GM12892 (cell line): Measurements from ENCODE around the gene PLRG1.

Source experiments
- POLR2A ChIP-seq: IDR thresholded peaks from 2 replicates; pipeline ENCODE4 v1.6.1; 2011; ENCODE audit warnings: low read depth, low read length, control low read depth
- POLR2AphosphoS5 ChIP-seq: IDR thresholded peaks from 2 replicates; pipeline ENCODE4 v1.6.1; 2011; ENCODE audit warnings: low read depth, low read length, control low read depth
- TAF1 ChIP-seq: IDR thresholded peaks from 2 replicates; pipeline ENCODE4 v1.6.1; 2011; ENCODE audit warnings: low read depth, mild to moderate bottlenecking, control low read depth, low read length, borderline replicate concordance

DNA sequence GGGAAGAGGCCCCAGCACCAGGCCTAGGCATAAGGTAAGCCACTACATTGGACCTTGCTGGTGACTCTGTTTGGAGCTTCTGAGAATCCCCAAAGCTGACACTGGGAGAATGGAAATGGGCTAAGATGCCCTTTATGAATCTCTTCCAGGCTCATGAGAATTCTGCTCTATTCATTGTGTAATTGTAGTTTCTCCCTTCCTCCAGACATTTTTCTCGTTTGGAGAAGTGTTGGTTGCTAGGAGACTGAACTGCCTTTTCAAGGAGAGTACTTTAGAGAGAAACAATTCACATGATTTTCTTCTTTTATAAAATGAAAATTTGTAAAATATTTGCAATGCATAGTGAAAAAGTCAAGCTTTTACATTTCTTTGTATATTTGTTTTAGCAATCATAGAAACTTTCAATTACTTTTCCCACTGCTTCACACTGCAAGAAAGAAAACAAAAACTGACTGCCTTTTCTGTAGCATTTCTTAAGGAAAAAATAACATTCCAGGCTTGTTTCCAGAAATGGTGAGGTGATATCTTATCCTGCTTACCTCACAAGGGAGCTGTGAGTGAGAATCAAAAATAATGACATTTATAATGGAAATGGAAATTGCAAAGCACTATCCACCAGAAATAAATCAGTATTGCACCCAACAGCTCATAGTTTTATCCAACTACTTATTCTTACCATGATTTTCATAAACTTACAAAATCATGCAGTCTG lies 33.7 kb downstream of the PLRG1 start:
- TF ChIP-seq POLR2A = no peak
- no peak for TF ChIP-seq POLR2AphosphoS5
- no peak for TF ChIP-seq TAF1
